Measurements from ENCODE around the gene NFYA.

NFYA gene

DNA sequence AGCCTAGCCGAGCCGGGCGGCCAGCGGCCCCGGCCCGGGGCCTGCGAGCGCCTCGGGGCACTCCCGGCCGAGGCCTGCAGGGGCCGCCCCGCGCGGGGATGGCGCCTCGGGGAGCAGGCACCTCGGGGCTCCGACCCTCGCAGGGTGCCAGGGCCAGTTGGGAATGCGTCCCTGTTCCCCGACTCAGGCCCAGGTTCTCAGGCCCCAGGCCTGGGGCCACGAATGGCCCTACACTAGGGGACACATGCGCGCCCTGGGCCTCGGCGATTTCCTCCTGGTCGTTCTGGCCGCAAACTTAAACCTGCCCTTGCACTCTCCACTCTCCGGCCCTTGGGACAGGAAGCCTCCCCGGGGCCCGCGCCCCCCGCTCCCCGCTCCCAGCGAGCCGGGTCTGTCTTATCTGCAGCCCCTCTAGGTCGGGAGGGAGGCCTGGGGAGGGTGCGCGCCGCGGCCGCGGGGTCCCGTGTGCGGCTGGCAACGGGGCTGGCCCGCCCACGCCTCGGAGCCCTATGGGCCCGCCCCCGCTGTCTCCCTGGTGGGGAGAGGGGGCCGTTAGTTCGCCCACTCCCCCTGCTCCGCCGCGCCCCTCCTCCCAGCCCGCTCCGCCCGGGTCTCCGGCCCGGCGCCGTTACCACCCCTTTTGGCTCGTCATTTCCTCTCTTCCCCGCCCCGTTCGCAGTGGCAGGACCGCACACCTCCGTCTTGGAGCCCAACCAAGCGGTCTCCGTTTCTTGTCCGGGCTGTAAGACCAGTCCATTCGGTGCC is 611 bp downstream of the NFYA start:
- DNase-seq (ENCODE audit: extremely low read depth, low read depth), result no peak
- TF ChIP-seq, protein P1, sequence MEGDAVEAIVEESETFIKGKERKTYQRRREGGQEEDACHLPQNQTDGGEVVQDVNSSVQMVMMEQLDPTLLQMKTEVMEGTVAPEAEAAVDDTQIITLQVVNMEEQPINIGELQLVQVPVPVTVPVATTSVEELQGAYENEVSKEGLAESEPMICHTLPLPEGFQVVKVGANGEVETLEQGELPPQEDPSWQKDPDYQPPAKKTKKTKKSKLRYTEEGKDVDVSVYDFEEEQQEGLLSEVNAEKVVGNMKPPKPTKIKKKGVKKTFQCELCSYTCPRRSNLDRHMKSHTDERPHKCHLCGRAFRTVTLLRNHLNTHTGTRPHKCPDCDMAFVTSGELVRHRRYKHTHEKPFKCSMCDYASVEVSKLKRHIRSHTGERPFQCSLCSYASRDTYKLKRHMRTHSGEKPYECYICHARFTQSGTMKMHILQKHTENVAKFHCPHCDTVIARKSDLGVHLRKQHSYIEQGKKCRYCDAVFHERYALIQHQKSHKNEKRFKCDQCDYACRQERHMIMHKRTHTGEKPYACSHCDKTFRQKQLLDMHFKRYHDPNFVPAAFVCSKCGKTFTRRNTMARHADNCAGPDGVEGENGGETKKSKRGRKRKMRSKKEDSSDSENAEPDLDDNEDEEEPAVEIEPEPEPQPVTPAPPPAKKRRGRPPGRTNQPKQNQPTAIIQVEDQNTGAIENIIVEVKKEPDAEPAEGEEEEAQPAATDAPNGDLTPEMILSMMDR (IDR thresholded peaks at IDR 0.05; ENCODE audit: low read depth, low read length), result no peak; the same call in 1 of the 2 replicates

DNA sequence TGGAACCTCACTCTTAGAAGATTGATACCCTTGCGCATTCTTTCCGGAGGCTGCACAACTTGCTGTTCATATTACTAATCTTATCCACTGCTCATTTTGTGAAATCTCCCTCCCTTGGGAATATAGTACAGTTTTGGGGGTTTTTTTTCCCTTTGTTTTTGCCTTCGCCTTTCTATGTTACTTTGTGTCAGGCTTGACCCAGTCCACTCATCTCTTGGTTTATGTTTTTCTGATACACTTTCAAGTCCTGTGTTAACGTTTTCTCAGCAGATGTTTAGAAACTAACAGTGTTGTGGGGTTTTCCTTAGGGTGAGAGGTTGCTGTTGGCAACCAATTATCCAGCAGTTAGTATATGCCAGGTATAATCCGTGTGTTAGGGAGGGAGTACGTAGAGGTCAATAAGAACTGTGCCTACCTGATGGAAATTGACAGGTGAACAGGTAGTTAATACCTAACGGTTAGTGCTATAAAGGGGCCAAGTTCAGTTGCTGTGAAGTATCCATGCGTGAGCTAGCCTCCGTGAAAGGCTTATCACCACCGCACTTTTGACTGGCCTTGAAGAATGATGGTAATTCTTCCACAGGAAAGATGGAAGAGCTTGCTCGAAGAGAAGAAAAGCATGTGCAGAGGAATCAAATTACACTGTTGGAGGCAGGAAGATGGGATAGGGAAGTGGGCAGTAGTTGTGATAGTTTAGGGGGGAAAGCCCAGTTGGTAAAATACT is 1.4 kb downstream of the NFYA start:
- no peak for DNase-seq (ENCODE audit: extremely low read depth, low read depth)
- TF ChIP-seq, protein P1 (IDR thresholded peaks at IDR 0.05; ENCODE audit: low read depth, low read length), result no peak

- no peak for DNase-seq (ENCODE audit: extremely low read depth, low read depth)
- TF ChIP-seq, protein P1 (IDR thresholded peaks at IDR 0.05; ENCODE audit: low read depth, low read length), result no peak
These were observed 2.1 kb downstream of the NFYA start for GRCh38 chr6:41074692-41075436.

GRCh38 chr6:41075651-41076626 is 3.2 kb downstream of the NFYA start:
- no peak for DNase-seq (ENCODE audit: extremely low read depth, low read depth)
- TF ChIP-seq, protein P1 (IDR thresholded peaks at IDR 0.05; ENCODE audit: low read depth, low read length), result no peak

- TF ChIP-seq, protein P1 (IDR thresholded peaks at IDR 0.05; ENCODE audit: low read depth, low read length), result no peak
- no peak for DNase-seq (ENCODE audit: extremely low read depth, low read depth)
These were observed 4.8 kb downstream of the NFYA start for GRCh38 chr6:41077536-41077935.

GRCh38 chr6:41078101-41078500 is 5.3 kb downstream of the NFYA start:
- TF ChIP-seq, protein P1 (IDR thresholded peaks at IDR 0.05; ENCODE audit: low read depth, low read length), result no peak
- DNase-seq (ENCODE audit: extremely low read depth, low read depth), result no peak
